GM12878 (cell line): ENCODE results near the gene ETV4. TPM values are rescaled to one million over a fixed set of nuclear protein-coding genes. Genes with fewer than 3 reads are reported as not detected.

ENCODE experiments used
- ATAC-seq: fragments of 200-7000 bp; cut with Tn5 transposase; 3 replicates; pipeline ENCODE4 v1.9.1; 2020; ENCODE audit warnings: mild to moderate bottlenecking, moderate library complexity
- BruUV-seq: library from RNA; stranded (reverse); fragments of 400-500 nt; replicated peaks from 2 replicates; lab custom pipeline; 2021; lab: Mats Ljungman, UMichigan
- CTCF ChIA-PET: fragments of 300-600 bp; sonication (Branson Sonifier 250); formaldehyde crosslinking; extraction: SDS; loops from one replicate; lab custom pipeline; 2021; ENCODE audit warnings: inconsistent platforms; lab: Yijun Ruan, JAX
- POLR2A ChIA-PET: fragments of 350-600 bp; formaldehyde crosslinking; extraction: SDS; loops from one replicate; lab custom pipeline; 2021; ENCODE audit warnings: inconsistent platforms; lab: Charles Lee
- RAD21 ChIA-PET: fragments of 300-600 bp; sonication (Branson Sonifier 250); formaldehyde crosslinking; loops from one replicate; lab custom pipeline; 2023; ENCODE audit warnings: antibody characterized with exemption; ENCODE audit not compliant: unreplicated experiment; lab: Charles Lee
- SMC1A ChIA-PET: fragments of 300-600 bp; sonication (Branson Sonifier 250); formaldehyde crosslinking; loops from one replicate; lab custom pipeline; 2023; ENCODE audit not compliant: unreplicated experiment, uncharacterized antibody; lab: Charles Lee
- DNase-seq: peaks from one replicate; pipeline ENCODE4 v3.0.0-alpha.2; 2011; ENCODE audit warnings: low read depth, low spot score
- FAIRE-seq: peaks from 3 replicates; lab custom pipeline; 2011; peaks lifted over from hg19 to GRCh38; lab: Jason Lieb, UNC
- H2AFZ ChIP-seq: 2 replicates; pipeline ENCODE4 v1.6.0; 2011; ENCODE audit warnings: low read depth, low read length, control low read depth; ENCODE audit not compliant: control insufficient read depth
- H3K27ac ChIP-seq: 2 replicates; pipeline ENCODE4 v1.5.1; 2011; ENCODE audit warnings: control low read depth; ENCODE audit not compliant: control insufficient read depth, insufficient read depth
- H3K27me3 ChIP-seq, 2 experiments: replicated peaks in 1 of 2; 2 replicates each; pipeline versions ENCODE4 v1.6.0 to v1.6.1; 2011; ENCODE audit warnings: low read length in 1 of 2; ENCODE audit not compliant: control insufficient read depth in 2 of 2, insufficient read depth in 2 of 2
- H3K36me3 ChIP-seq, 2 experiments: 2 replicates each; pipeline ENCODE4 v1.5.1; 2011; ENCODE audit warnings: low read length in 1 of 2; ENCODE audit not compliant: control insufficient read depth in 2 of 2, insufficient read depth in 2 of 2
- H3K4me1 ChIP-seq: 2 replicates; pipeline ENCODE4 v1.6.1; 2011; ENCODE audit warnings: mild to moderate bottlenecking, low read length, moderate library complexity, mixed read lengths; ENCODE audit not compliant: control insufficient read depth, insufficient read depth
- H3K4me2 ChIP-seq: 2 replicates; pipeline ENCODE4 v1.6.0; 2011; ENCODE audit warnings: control low read depth; ENCODE audit not compliant: control insufficient read depth, insufficient read depth
- H3K4me3 ChIP-seq: fragments of 200-600 bp; sonication (generic); 2 replicates; pipeline ENCODE4 v1.5.1; 2016
- H3K79me2 ChIP-seq: 2 replicates; pipeline ENCODE4 v1.6.0; 2011; ENCODE audit warnings: low read length; ENCODE audit not compliant: control insufficient read depth, insufficient read depth
- H3K9ac ChIP-seq: 2 replicates; pipeline ENCODE4 v1.8.0; 2011; ENCODE audit warnings: low read length, control low read depth, mixed read lengths; ENCODE audit not compliant: control insufficient read depth, insufficient read depth
- H3K9me3 ChIP-seq: replicated peaks from 3 replicates; pipeline ENCODE4 v1.5.1; 2011; ENCODE audit warnings: mild to moderate bottlenecking, low read length; ENCODE audit not compliant: control insufficient read depth, insufficient read depth
- H4K20me1 ChIP-seq: 2 replicates; pipeline ENCODE4 v1.6.0; 2011; ENCODE audit not compliant: control insufficient read depth, insufficient read depth
- CBFB ChIP-seq: IDR thresholded peaks from 2 replicates; pipeline ENCODE4 v1.6.1; 2016; ENCODE audit warnings: antibody characterized with exemption, low read depth
- CEBPB ChIP-seq, 2 experiments: fragments of 150-350 bp in 1 of 2; IDR thresholded peaks; 2 replicates each; pipeline ENCODE4 v1.6.1; 2012 to 2014; ENCODE audit warnings: low read depth in 2 of 2, low read length in 2 of 2, borderline replicate concordance in 1 of 2, inconsistent platforms in 1 of 2
- CHD4 ChIP-seq: fragments of 200-600 bp; sonication (generic); IDR thresholded peaks from 2 replicates; pipeline ENCODE4 v1.6.1; 2016; ENCODE audit warnings: mild to moderate bottlenecking
- CREB1 ChIP-seq: IDR thresholded peaks from 2 replicates; pipeline ENCODE4 v1.6.1; 2012; ENCODE audit warnings: low read depth, mild to moderate bottlenecking, inconsistent platforms
- ETV6 ChIP-seq, 2 experiments: fragments of 450-650 bp in 1 of 2; IDR thresholded peaks in 1 of 2; conservative IDR thresholded peaks in 1 of 2; 2 replicates each; pipeline ENCODE4 v1.6.1; 2014; ENCODE audit warnings: antibody characterized with exemption in 1 of 2, borderline replicate concordance in 1 of 2, low read depth in 1 of 2, mild to moderate bottlenecking in 1 of 2, moderate library complexity in 1 of 2
- HSF1 ChIP-seq: fragments of 150-350 bp; IDR thresholded peaks from 2 replicates; pipeline ENCODE4 v1.6.1; 2014; ENCODE audit warnings: mild to moderate bottlenecking, low read depth, low read length
- IRF5 ChIP-seq: fragments of 450-650 bp; IDR thresholded peaks from 2 replicates; pipeline ENCODE4 v1.6.1; 2017; ENCODE audit warnings: borderline replicate concordance
- NR2C1 ChIP-seq: fragments of 450-650 bp; IDR thresholded peaks from 2 replicates; pipeline ENCODE4 v1.6.1; 2017; ENCODE audit warnings: antibody characterized with exemption, mild to moderate bottlenecking, moderate library complexity
- RAD21 ChIP-seq: IDR thresholded peaks from 2 replicates; pipeline ENCODE4 v1.6.1; 2011; ENCODE audit warnings: mild to moderate bottlenecking, low read depth, low read length, moderate library complexity; ENCODE audit not compliant: insufficient read depth
- RFX5 ChIP-seq: IDR thresholded peaks from 2 replicates; pipeline ENCODE4 v1.6.1; 2011; ENCODE audit warnings: low read depth, low read length, improper control_type of control experiment
- ZBTB33 ChIP-seq: fragments of 450-650 bp; IDR thresholded peaks from 2 replicates; pipeline ENCODE4 v1.6.1; 2017; ENCODE audit warnings: mild to moderate bottlenecking
- ZBTB4 ChIP-seq: fragments of 450-650 bp; formaldehyde crosslinking; IDR thresholded peaks from 2 replicates; pipeline ENCODE4 v1.4.0; 2022; ENCODE audit warnings: mild to moderate bottlenecking, moderate library complexity
- ZNF217 ChIP-seq: fragments of 450-650 bp; IDR thresholded peaks from 2 replicates; pipeline ENCODE4 v1.6.1; 2017; ENCODE audit warnings: antibody characterized with exemption, mild to moderate bottlenecking
- WGBS: methylation state at CpG from one replicate; pipeline ENCODE4 v1.1.6; 2016; ENCODE audit warnings: low lambda C conversion rate; ENCODE audit not compliant: insufficient replicate concordance, insufficient coverage; ENCODE audit errors: missing lambda C conversion rate; 5-methylcytosine and 5-hydroxymethylcytosine counted together
- in situ Hi-C: fragments of 300-500 bp; cut with MboI; formaldehyde crosslinking; loops from 9 replicates; pipeline ENCODE4 v1.14.3; 2018; ENCODE audit warnings: mixed read lengths
- intact Hi-C: fragments of 100-400 bp; cut with micrococcal nuclease; formaldehyde crosslinking; loops from one replicate; pipeline ENCODE4 v1.14.2; 2022; ENCODE audit not compliant: unreplicated experiment
- polyA plus RNA-seq, 11 experiments: library from polyadenylated mRNA; depleted of rRNA in 4 of 11; unstranded in 6 of 11; stranded (reverse) in 5 of 11; fragments of >200 nt; fragmentation: Nextera tagmentation in 4 of 11; fragmentation: Illumina TruSeq in 1 of 11; extraction: Ambion mirVana in 4 of 11; extraction: Trizol in 1 of 11; gene quantifications; 1 replicate in 1 of 11; 2 replicates in 10 of 11; pipeline versions ENCODE4 v1.2.1 to v1.2.3, GENCODE V29; 2011 to 2016; ENCODE audit warnings: inconsistent platforms in 2 of 11, missing spikeins in 2 of 11, low read depth in 1 of 11
- total RNA-seq, 4 experiments: library from RNA; depleted of rRNA in 3 of 4; stranded (reverse); fragments of >200 nt in 3 of 4; fragmentation: Illumina TruSeq in 1 of 4; extraction: Trizol in 1 of 4; gene quantifications; 2 replicates each; pipeline versions ENCODE4 v1.2.1 to v1.2.3, GENCODE V29; 2013 to 2021

Gene ETV4
- total and polyA plus RNA-seq, 10 of the 15 experiments (the other 5 are each of a cell fraction or from before 2014, with no cell fraction given): 0.19 to 14.5 (median 1.8) TPM

- ChIA-PET SMC1A (interaction anchor here (0.8 to 9.3 kb wide), 24 partner anchors 8 to 185 kb away, joined by 3 to 118 read pairs (median 6); partner anchors contain the start of genes DHX8, ETV4 and MEOX1), POLR2A (interaction anchor here (0.5 to 1.3 kb wide), 5 partner anchors 38 to 1296 kb away, joined by 3 read pairs; no protein-coding TSS in a partner anchor), RAD21 (interaction anchor here (0.9 to 8.6 kb wide), 19 partner anchors 15 to 268 kb away, joined by 3 to 334 read pairs (median 5); partner anchors contain the start of genes ARL4D, DHX8, MEOX1 and SOST), CTCF (interaction anchor here (0.7 to 7.6 kb wide), 37 partner anchors 7 to 268 kb away, joined by 3 to 134 read pairs (median 5); partner anchors contain the start of genes ARL4D, DHX8, DUSP3 and MEOX1)
- H3K79me2 ChIP-seq: no peaks in the 10 kb centered on the region
- no peak for ATAC-seq
- H3K4me1 ChIP-seq: peaks cover 21% of the 10 kb centered on the region
- H3K36me3 ChIP-seq: no peaks in the 10 kb centered on the region
- no peak overlapping the region; the same call in 1 of the 2 replicates for H3K4me2 ChIP-seq
- BruUV-seq: no TSS peak
- H2AFZ ChIP-seq: no peak overlapping the region
- 86% methylated on average over 13 of the region's 14 CpGs for WGBS
- intact Hi-C loops: loop anchor here (2.0 to 5.0 kb wide), 2 partner anchors 56 to 183 kb away; no protein-coding TSS in a partner anchor
- H3K27me3 ChIP-seq: no peaks in the 10 kb centered on the region
- FAIRE-seq: no peak
- no peak for DNase-seq
- in situ Hi-C loops: loop anchor here (5.0 kb wide), 2 partner anchors 94 to 184 kb away; no protein-coding TSS in a partner anchor
- no peak overlapping the region for H3K4me3 ChIP-seq
- H3K9ac ChIP-seq: no peak overlapping the region
- no peak overlapping the region for H3K27ac ChIP-seq
- no peaks in the 10 kb centered on the region; the same call in 1 of the 2 replicates for H4K20me1 ChIP-seq
- no peaks in the 10 kb centered on the region for H3K9me3 ChIP-seq
- no peak for TF ChIP-seq CREB1
- TF ChIP-seq RAD21: no peak
- no peak for TF ChIP-seq CEBPB (IDR thresholded peaks at IDR 0.05; ENCODE audit: borderline replicate concordance in 1 of 2, low read depth in 2 of 2, low read length in 2 of 2)
- no peak for TF ChIP-seq NR2C1
- no peak for TF ChIP-seq RFX5
- no peak for TF ChIP-seq CBFB
- TF ChIP-seq ETV6 (conservative IDR thresholded peaks at IDR 0.05 in 1 of 2, IDR thresholded peaks at IDR 0.05 in 1 of 2; ENCODE audit: borderline replicate concordance in 1 of 2, low read depth in 1 of 2): no peak
- no peak for TF ChIP-seq CHD4
- TF ChIP-seq ZNF217: no peak
- TF ChIP-seq ZBTB4 (CRISPR knock-in tag): no peak
- no peak for TF ChIP-seq ZBTB33
- no peak for TF ChIP-seq IRF5
- no peak for TF ChIP-seq HSF1
Measured at GRCh38 chr17:43577664-43578403, 31.7 kb upstream of the ETV4 start.
